H1 (cell line): ENCODE measurements around the gene PPM1K. TPM values are rescaled to one million over a fixed set of nuclear protein-coding genes. Genes with fewer than 3 reads are reported as not detected.

Source experiments
- CTCF ChIA-PET: fragments of 300-600 bp; sonication (Branson Sonifier 250); formaldehyde crosslinking; loops from one replicate; lab custom pipeline; 2021; ENCODE audit not compliant: partially characterized antibody; lab: Charles Lee
- POLR2A ChIA-PET: fragments of 300-600 bp; sonication (Branson Sonifier 250); formaldehyde crosslinking; loops from one replicate; lab custom pipeline; 2021; ENCODE audit warnings: inconsistent platforms; ENCODE audit not compliant: partially characterized antibody; lab: Charles Lee
- DNase-seq, 2 experiments: peaks; one replicate each; pipeline versions ENCODE4 v3.0.0 to v3.0.0-alpha.2; 2010 to 2022; ENCODE audit warnings: low spot score in 2 of 2, low read depth in 1 of 2, mixed read lengths in 1 of 2
- FAIRE-seq: peaks from 2 replicates; lab custom pipeline; 2011; peaks lifted over from hg19 to GRCh38; lab: Jason Lieb, UNC
- H2AFZ ChIP-seq: 2 replicates; pipeline ENCODE4 v1.8.1; 2012; ENCODE audit warnings: low read length, inconsistent platforms
- H2AK5ac ChIP-seq: 2 replicates; pipeline ENCODE4 v1.6.1; 2013; ENCODE audit warnings: low read depth, low read length
- H2BK120ac ChIP-seq: replicated peaks from 2 replicates; pipeline ENCODE3; 2013; ENCODE audit warnings: low read depth, low read length, inconsistent platforms
- H2BK12ac ChIP-seq: 2 replicates; pipeline ENCODE4 v1.6.1; 2013; ENCODE audit warnings: low read depth, low read length
- H2BK15ac ChIP-seq: 2 replicates; pipeline ENCODE4 v1.6.1; 2013; ENCODE audit warnings: low read length
- H2BK20ac ChIP-seq: 2 replicates; pipeline ENCODE4 v1.6.1; 2013; ENCODE audit warnings: low read length
- H2BK5ac ChIP-seq: 2 replicates; pipeline ENCODE4 v1.6.1; 2013; ENCODE audit warnings: low read depth, low read length
- H3K14ac ChIP-seq: 2 replicates; pipeline ENCODE4 v1.6.1; 2013; ENCODE audit warnings: inconsistent platforms; ENCODE audit not compliant: insufficient read length
- H3K18ac ChIP-seq: 2 replicates; pipeline ENCODE4 v1.6.1; 2013; ENCODE audit warnings: low read length; ENCODE audit errors: extremely low read depth
- H3K23ac ChIP-seq: 2 replicates; pipeline ENCODE4 v1.6.1; 2013; ENCODE audit warnings: inconsistent platforms; ENCODE audit not compliant: insufficient read length
- H3K23me2 ChIP-seq: 2 replicates; pipeline ENCODE4 v1.6.1; 2013; ENCODE audit warnings: low read depth, low read length
- H3K27ac ChIP-seq: 2 replicates; pipeline ENCODE4 v1.6.1; 2011; ENCODE audit warnings: low read depth, low read length, inconsistent platforms
- H3K27me3 ChIP-seq, 4 experiments: replicated peaks in 1 of 4; 1 replicate in 1 of 4; 2 replicates in 3 of 4; pipeline versions ENCODE4 v1.6.1 to v1.8.1; 2011 to 2013; ENCODE audit warnings: low read length in 3 of 4, mild to moderate bottlenecking in 3 of 4, inconsistent platforms in 2 of 4, mixed read lengths in 2 of 4, moderate library complexity in 1 of 4; ENCODE audit not compliant: control insufficient read depth in 3 of 4, insufficient read depth in 3 of 4; ENCODE audit errors: extremely low read depth in 1 of 4
- H3K36me3 ChIP-seq, 4 experiments: 2 replicates each; pipeline versions ENCODE4 v1.6.1 to v1.8.1; 2011 to 2013; ENCODE audit warnings: mild to moderate bottlenecking in 4 of 4, low read length in 3 of 4, moderate library complexity in 2 of 4, control low read depth in 1 of 4, inconsistent platforms in 1 of 4; ENCODE audit not compliant: insufficient read depth in 4 of 4, control insufficient read depth in 2 of 4
- H3K4ac ChIP-seq: replicated peaks from 2 replicates; pipeline ENCODE3; 2013; ENCODE audit warnings: low read length, low read depth, mixed read lengths, inconsistent platforms; ENCODE audit not compliant: insufficient read length
- H3K4me1 ChIP-seq, 4 experiments: replicated peaks in 1 of 4; 1 replicate in 1 of 4; 2 replicates in 3 of 4; pipeline versions ENCODE4 v1.6.1 to v1.8.1; 2011 to 2013; ENCODE audit warnings: low read length in 3 of 4, inconsistent platforms in 2 of 4, mixed read lengths in 1 of 4; ENCODE audit not compliant: insufficient read depth in 4 of 4, control insufficient read depth in 3 of 4
- H3K4me2 ChIP-seq, 2 experiments: 2 replicates each; pipeline versions ENCODE4 v1.6.1 to v1.8.1; 2011 to 2013; ENCODE audit warnings: low read depth in 2 of 2, low read length in 2 of 2, control low read depth in 1 of 2, inconsistent platforms in 1 of 2, mild to moderate bottlenecking in 1 of 2; ENCODE audit not compliant: insufficient read depth in 1 of 2
- H3K4me3 ChIP-seq, 4 experiments: fragments of 200-600, 300-600 bp in 1 of 4; sonication (generic), shearing (Covaris generic), sonication (Bioruptor Twin) in 1 of 4; 2 replicates each; pipeline versions ENCODE4 v1.5.1 to v1.8.1; 2011 to 2016; ENCODE audit warnings: low read length in 4 of 4, low read depth in 3 of 4, control low read depth in 2 of 4, inconsistent platforms in 2 of 4, mild to moderate bottlenecking in 2 of 4, mixed read lengths in 1 of 4, moderate library complexity in 1 of 4; ENCODE audit not compliant: insufficient read depth in 2 of 4; ENCODE audit errors: extremely low read depth in 1 of 4
- H3K56ac ChIP-seq: replicated peaks from 2 replicates; pipeline ENCODE3; 2013; ENCODE audit warnings: low read depth, mild to moderate bottlenecking, mixed read lengths, low read length, inconsistent platforms; ENCODE audit not compliant: insufficient read length
- H3K79me1 ChIP-seq: 2 replicates; pipeline ENCODE4 v1.6.1; 2013; ENCODE audit warnings: low read depth, low read length, control low read depth
- H3K79me2 ChIP-seq, 2 experiments: 2 replicates each; pipeline versions ENCODE4 v1.6.1 to v1.8.1; 2012 to 2013; ENCODE audit warnings: low read length in 2 of 2, mild to moderate bottlenecking in 2 of 2, inconsistent platforms in 1 of 2; ENCODE audit not compliant: insufficient read depth in 2 of 2, control insufficient read depth in 1 of 2
- H3K9ac ChIP-seq, 4 experiments: replicated peaks in 1 of 4; 1 replicate in 1 of 4; 2 replicates in 3 of 4; pipeline versions ENCODE4 v1.6.1 to v1.8.1; 2011 to 2013; ENCODE audit warnings: low read depth in 3 of 4, low read length in 3 of 4, control low read depth in 2 of 4, mild to moderate bottlenecking in 2 of 4, moderate library complexity in 2 of 4, inconsistent platforms in 1 of 4; ENCODE audit errors: extremely low read depth in 1 of 4
- H3K9me3 ChIP-seq, 2 experiments: 2 replicates each; pipeline versions ENCODE4 v1.6.1 to v1.8.1; 2012 to 2013; ENCODE audit warnings: mild to moderate bottlenecking in 2 of 2, moderate library complexity in 2 of 2, control low read depth in 1 of 2, inconsistent platforms in 1 of 2, low read depth in 1 of 2, low read length in 1 of 2, mixed read lengths in 1 of 2; ENCODE audit not compliant: insufficient read depth in 2 of 2
- H4K20me1 ChIP-seq, 2 experiments: replicated peaks in 1 of 2; 2 replicates each; pipeline versions ENCODE3 to v1.8.1; 2011 to 2013; ENCODE audit warnings: inconsistent platforms in 2 of 2, low read length in 2 of 2, mild to moderate bottlenecking in 1 of 2; ENCODE audit not compliant: insufficient read depth in 2 of 2, control insufficient read depth in 1 of 2
- H4K5ac ChIP-seq: 2 replicates; pipeline ENCODE4 v1.6.1; 2013; ENCODE audit warnings: low read length, low read depth, mixed read lengths, inconsistent platforms; ENCODE audit not compliant: insufficient read length
- H4K8ac ChIP-seq: 2 replicates; pipeline ENCODE4 v1.8.0; 2013; ENCODE audit warnings: mild to moderate bottlenecking, moderate library complexity, low read length, inconsistent platforms; ENCODE audit not compliant: insufficient read depth; ENCODE audit errors: extremely low read depth
- H4K91ac ChIP-seq: replicated peaks from 2 replicates; pipeline ENCODE3; 2013; ENCODE audit warnings: low read length, mixed read lengths, inconsistent platforms; ENCODE audit not compliant: insufficient read length
- POLR2A ChIP-seq, 2 experiments: IDR thresholded peaks; 1 replicate in 1 of 2; 2 replicates in 1 of 2; pipeline ENCODE4 v1.6.1; 2011; ENCODE audit warnings: low read depth in 2 of 2, low read length in 2 of 2, mild to moderate bottlenecking in 2 of 2; ENCODE audit errors: control extremely low read depth in 1 of 2
- WGBS, 2 experiments: shearing (Covaris generic) in 1 of 2; methylation state at CpG; one replicate each; pipeline versions ENCODE4 v1.1.6 to v1.1.7; 2013 to 2015; ENCODE audit warnings: low lambda C conversion rate in 2 of 2, mixed read lengths in 2 of 2, inconsistent platforms in 1 of 2, low coverage in 1 of 2, missing lambda C conversion rate in 1 of 2; ENCODE audit not compliant: insufficient replicate concordance in 2 of 2, insufficient coverage in 1 of 2, insufficient read length in 1 of 2; ENCODE audit errors: extremely low coverage in 1 of 2, missing lambda C conversion rate in 1 of 2; 5-methylcytosine and 5-hydroxymethylcytosine counted together
- polyA plus RNA-seq, 7 experiments: library from polyadenylated mRNA; depleted of rRNA in 3 of 7; stranded (reverse) in 5 of 7; unstranded in 2 of 7; fragments of >200 nt in 5 of 7; fragments of 200-250 nt in 2 of 7; gene quantifications; 1 replicate in 5 of 7; 2 replicates in 1 of 7; 4 replicates in 1 of 7; pipeline versions ENCODE4 v1.2.1 to v1.2.3, GENCODE V29; 2011 to 2013; ENCODE audit warnings: missing spikeins in 2 of 7, mixed read lengths in 2 of 7
- total RNA-seq: library from RNA; stranded (reverse); fragmentation: NEBNext Ultra II Directional; extraction: Animal tissue kit (Norgen Biotek cat#: 25700); gene quantifications from 2 replicates; pipeline ENCODE4 v1.2.1, GENCODE V29; 2021

PPM1K gene
- total and polyA plus RNA-seq, 2 of the 8 experiments (the other 6 are each of a cell fraction or from before 2014, with no cell fraction given), result 4.2 to 10.7 TPM

DNA sequence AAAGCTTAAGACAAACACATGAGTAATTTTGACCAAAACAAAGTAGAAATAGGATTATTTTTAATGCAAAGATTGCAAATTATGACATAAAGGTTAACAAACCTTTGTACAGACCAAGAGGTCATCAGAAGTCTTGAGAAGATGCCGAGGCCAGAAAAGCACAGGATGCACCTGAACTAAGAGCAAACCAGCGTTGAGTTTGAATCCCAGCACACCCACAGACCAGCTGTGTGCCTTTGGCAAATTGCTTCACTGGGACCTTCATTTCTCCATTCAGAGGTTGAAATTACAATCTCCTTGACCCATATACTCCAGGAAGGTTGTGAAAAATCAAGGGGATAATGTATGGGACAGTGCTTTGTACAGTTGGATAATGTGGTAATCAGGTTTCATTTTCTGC lies 56.6 kb downstream of the PPM1K start:
- H3K9ac ChIP-seq, result no peak overlapping the region
- H3K36me3 ChIP-seq, result no peaks in the 10 kb centered on the region
- no peak overlapping the region for H2AK5ac ChIP-seq
- TF ChIP-seq POLR2A (IDR thresholded peaks at IDR 0.05; ENCODE audit: control extremely low read depth in 1 of 2, low read depth in 2 of 2, low read length in 2 of 2), result no peak
- no peak overlapping the region for H3K23ac ChIP-seq
- no peak overlapping the region for H3K18ac ChIP-seq
- no peak for FAIRE-seq
- 95% methylated on average over 2 of the region's 2 CpGs; no CpG with 5 or more reads in 1 of the 2 experiments for WGBS, 2 experiments
- ChIA-PET CTCF (interaction anchor here (0.9 to 4.6 kb wide), 4 partner anchors 11 to 375 kb away, joined by 3 to 34 read pairs (median 4); no protein-coding TSS in a partner anchor), POLR2A (no interaction called here)
- no peak overlapping the region for H3K4me3 ChIP-seq
- H2BK5ac ChIP-seq, result no peak overlapping the region
- no peaks in the 10 kb centered on the region for H3K79me2 ChIP-seq
- H4K5ac ChIP-seq, result no peak overlapping the region
- H2BK120ac ChIP-seq, result no peak overlapping the region
- H3K56ac ChIP-seq, result no peak overlapping the region
- no peak overlapping the region for H2BK15ac ChIP-seq
- no peak overlapping the region for H2BK20ac ChIP-seq
- no peak overlapping the region for H3K14ac ChIP-seq
- H3K27ac ChIP-seq, result no peak overlapping the region
- no peaks in the 10 kb centered on the region for H3K79me1 ChIP-seq
- H4K20me1 ChIP-seq, result no peaks in the 10 kb centered on the region
- no peak overlapping the region for H4K91ac ChIP-seq
- no peak overlapping the region for H2AFZ ChIP-seq
- H4K8ac ChIP-seq, result no peak overlapping the region
- no peak overlapping the region for H3K4me2 ChIP-seq
- H3K4me1 ChIP-seq, result no peaks in the 10 kb centered on the region
- no peak overlapping the region for H3K4ac ChIP-seq
- no peaks in the 10 kb centered on the region for H3K23me2 ChIP-seq
- no peaks in the 10 kb centered on the region for H3K27me3 ChIP-seq
- no peak for DNase-seq
- no peaks in the 10 kb centered on the region for H3K9me3 ChIP-seq
- H2BK12ac ChIP-seq, result no peak overlapping the region
